ENCODE results near the gene MAPK6.

Gene MAPK6

DNA sequence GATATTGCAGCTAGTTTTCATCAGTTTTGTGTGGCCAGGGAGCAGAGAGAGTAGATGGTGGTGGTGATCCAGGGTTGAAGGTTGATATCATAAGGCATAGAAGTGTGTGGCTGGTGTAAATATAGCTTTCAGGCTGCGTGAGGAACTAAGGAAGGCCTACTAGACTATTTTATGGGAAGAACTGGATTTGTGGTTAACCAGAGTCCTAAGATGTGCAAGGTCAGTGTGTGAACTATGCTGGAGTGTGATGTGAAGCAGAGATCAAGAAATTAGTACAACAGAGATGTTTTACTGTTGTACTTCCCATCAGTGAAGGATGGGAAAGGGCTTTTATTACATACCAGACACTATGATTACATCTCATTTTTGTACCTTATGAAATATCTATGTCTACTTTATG is 41.5 kb downstream of the MAPK6 start:
- Mint-ChIP-seq H3K27me3 (no peaks in the 10 kb centered on the region), H3K4me1 (no peaks in the 10 kb centered on the region), H3K4me3 (no peak overlapping the region), H3K9me3 (no peaks in the 10 kb centered on the region), H3K27ac (ENCODE audit: low read depth) (no peak overlapping the region), H3K36me3 (ENCODE audit: insufficient read depth) (peaks cover 30% of the 10 kb centered on the region)
- no peak for DNase-seq (ENCODE audit: low spot score in 2 of 2)
- ATAC-seq (replicated peaks; ENCODE audit: extremely low read depth, poor library complexity, severe bottlenecking), result no peak

DNA sequence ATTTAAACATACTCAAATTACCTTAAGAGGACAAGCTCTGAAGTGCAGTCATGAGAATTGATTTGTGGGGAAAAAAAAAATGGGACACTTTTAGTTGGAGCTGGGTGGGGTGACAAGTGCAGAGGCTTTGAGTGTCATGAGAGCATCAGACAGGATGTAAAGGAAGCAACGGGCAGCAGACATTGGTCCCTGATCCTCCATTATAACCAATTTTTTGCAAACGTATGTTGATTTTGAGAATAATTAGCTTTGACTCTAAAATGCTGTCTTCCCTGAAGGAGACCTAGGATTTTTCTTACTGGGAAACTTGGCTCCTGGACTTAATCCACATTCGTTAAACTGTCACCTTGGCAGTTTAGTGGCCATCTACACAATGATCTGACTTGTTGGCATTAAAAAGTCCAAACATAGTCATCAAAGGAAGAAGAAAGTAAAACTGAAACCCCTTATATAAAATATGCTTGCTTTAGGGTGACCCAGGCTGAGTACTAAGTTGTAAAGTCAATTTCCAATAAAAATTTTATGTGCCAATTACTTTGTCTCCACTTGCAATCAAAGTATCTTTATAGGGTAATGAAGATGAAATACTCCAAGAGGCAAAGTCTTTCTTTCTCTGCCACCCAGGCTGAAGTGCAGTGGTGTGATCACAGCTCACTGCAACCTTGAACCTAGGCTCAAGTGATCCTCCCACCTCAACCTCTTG is 48.0 kb downstream of the MAPK6 start:
- H3K27ac Mint-ChIP-seq (ENCODE audit: low read depth), result no peak overlapping the region
- no peaks in the 10 kb centered on the region for H3K9me3 Mint-ChIP-seq
- H3K27me3 Mint-ChIP-seq, result no peaks in the 10 kb centered on the region
- no peak for ATAC-seq (replicated peaks; ENCODE audit: extremely low read depth, poor library complexity, severe bottlenecking)
- peaks cover 10% of the 10 kb centered on the region for H3K4me1 Mint-ChIP-seq
- no peak overlapping the region for H3K4me3 Mint-ChIP-seq
- H3K36me3 Mint-ChIP-seq (ENCODE audit: insufficient read depth), result peaks cover 15% of the 10 kb centered on the region
- DNase-seq (ENCODE audit: low spot score in 2 of 2), result no peak

DNA sequence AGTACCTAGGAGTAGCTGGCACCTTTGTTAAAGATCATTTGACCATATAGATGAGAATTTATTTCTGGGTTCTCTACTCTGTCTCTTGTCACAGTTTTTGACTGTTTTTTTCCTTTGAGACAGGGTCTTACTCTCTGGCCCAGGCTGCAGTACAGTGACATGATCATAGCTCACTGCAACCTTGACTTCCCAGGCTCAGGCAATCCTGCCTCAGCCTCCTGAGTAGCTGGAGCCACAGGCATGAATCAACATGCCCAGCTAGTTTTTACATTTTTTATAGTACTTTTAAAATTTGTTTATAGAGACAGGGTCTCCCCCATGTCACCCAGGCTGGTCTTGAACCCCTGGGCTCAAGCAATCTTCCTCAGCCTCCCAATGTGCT is 48.5 kb downstream of the MAPK6 start:
- Mint-ChIP-seq H3K27ac (ENCODE audit: low read depth) (peak overlapping the region; percentile 71), H3K27me3 (no peaks in the 10 kb centered on the region), H3K36me3 (ENCODE audit: insufficient read depth) (peaks cover 12% of the 10 kb centered on the region), H3K4me3 (no peak overlapping the region), H3K9me3 (no peaks in the 10 kb centered on the region), H3K4me1 (peaks cover 10% of the 10 kb centered on the region)
- ATAC-seq (replicated peaks; ENCODE audit: extremely low read depth, poor library complexity, severe bottlenecking), result no peak
- DNase-seq (ENCODE audit: low spot score in 2 of 2), result no peak

DNA sequence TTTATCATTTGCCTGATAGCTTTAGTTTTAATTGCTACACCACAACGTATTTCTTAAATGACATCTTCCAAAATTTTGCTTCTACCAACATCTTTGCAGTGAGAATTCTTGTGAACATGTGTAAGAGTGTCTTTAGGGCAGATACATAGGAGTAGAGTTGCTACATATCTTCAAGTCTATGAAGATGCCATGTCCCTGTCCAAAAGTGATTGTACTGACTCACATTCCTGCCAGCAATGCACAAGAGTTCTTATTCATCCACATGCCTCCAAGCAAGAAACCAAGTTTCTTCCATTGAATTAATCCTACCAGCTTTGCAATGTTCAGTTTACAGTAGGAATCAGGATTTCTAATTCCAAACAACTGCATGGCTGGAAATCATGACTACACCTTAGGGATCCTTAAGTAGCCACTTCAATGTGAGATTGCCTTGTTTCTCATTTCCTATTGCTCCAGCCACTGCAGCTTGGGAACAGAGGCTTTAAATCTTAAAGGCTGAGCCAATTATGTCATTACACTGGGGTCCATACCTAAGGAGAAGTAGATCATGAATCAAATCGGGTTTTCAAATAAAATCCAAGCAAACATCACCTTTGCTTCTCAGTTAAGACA is 49.1 kb downstream of the MAPK6 start:
- Mint-ChIP-seq H3K27me3 (no peaks in the 10 kb centered on the region), H3K36me3 (ENCODE audit: insufficient read depth) (peaks cover 9% of the 10 kb centered on the region), H3K4me3 (no peak overlapping the region), H3K4me1 (peaks cover 10% of the 10 kb centered on the region), H3K27ac (ENCODE audit: low read depth) (peak overlapping the region; percentile 71), H3K9me3 (no peaks in the 10 kb centered on the region)
- ATAC-seq (replicated peaks; ENCODE audit: extremely low read depth, poor library complexity, severe bottlenecking) (no peak), DNase-seq (ENCODE audit: low spot score in 2 of 2) (no peak)

DNA sequence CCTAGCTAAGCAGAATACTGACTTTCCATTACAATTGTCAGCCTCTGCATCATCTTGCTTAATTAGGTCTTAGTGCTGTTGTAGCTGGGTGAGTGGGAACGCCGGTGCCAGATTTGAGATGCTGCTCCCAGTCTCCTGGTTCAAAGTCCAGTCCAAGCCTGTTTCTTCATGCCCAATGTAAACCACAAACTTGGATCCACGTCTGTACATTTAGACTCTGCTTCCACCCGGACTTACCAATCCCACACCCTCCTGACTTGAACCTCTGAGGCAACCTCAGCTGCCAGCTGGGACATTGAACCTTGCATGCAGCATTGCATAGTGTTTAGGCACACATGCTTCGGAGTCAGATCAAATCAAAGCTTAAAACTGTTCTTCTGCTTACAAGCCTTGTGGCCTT is 50.5 kb downstream of the MAPK6 start:
- Mint-ChIP-seq H3K27ac (ENCODE audit: low read depth) (no peak overlapping the region), H3K9me3 (no peaks in the 10 kb centered on the region), H3K4me3 (no peak overlapping the region), H3K36me3 (ENCODE audit: insufficient read depth) (peaks cover 3% of the 10 kb centered on the region), H3K27me3 (no peaks in the 10 kb centered on the region), H3K4me1 (peaks cover 10% of the 10 kb centered on the region)
- ATAC-seq (replicated peaks; ENCODE audit: extremely low read depth, poor library complexity, severe bottlenecking) (no peak), DNase-seq (ENCODE audit: low spot score in 2 of 2) (no peak)

DNA sequence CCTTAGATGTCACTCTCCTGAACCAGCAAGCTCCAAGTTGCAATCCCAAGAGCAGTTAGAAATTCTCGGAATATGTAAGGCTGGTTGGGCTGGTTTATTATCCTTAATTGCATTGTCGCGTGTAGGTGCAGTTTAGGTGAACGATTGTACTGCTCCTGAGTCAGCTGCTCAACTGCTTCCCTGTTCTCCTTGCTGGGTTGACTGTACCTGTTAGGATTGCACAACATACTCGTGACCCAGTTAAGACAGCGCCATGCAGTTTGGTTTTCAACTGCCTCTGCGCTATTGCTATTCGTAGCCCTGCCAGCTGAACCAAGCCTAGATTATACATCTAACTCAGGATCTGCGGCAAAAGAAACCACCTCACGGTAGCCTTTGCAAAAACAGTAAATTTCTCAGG is 52.6 kb downstream of the MAPK6 start:
- H3K27me3 Mint-ChIP-seq, result no peaks in the 10 kb centered on the region
- H3K9me3 Mint-ChIP-seq, result no peaks in the 10 kb centered on the region
- DNase-seq (ENCODE audit: low spot score in 2 of 2), result no peak
- peaks cover 7% of the 10 kb centered on the region for H3K4me1 Mint-ChIP-seq
- no peaks in the 10 kb centered on the region for H3K36me3 Mint-ChIP-seq (ENCODE audit: insufficient read depth)
- no peak overlapping the region for H3K4me3 Mint-ChIP-seq
- H3K27ac Mint-ChIP-seq (ENCODE audit: low read depth), result no peak overlapping the region
- no peak for ATAC-seq (replicated peaks; ENCODE audit: extremely low read depth, poor library complexity, severe bottlenecking)

DNA sequence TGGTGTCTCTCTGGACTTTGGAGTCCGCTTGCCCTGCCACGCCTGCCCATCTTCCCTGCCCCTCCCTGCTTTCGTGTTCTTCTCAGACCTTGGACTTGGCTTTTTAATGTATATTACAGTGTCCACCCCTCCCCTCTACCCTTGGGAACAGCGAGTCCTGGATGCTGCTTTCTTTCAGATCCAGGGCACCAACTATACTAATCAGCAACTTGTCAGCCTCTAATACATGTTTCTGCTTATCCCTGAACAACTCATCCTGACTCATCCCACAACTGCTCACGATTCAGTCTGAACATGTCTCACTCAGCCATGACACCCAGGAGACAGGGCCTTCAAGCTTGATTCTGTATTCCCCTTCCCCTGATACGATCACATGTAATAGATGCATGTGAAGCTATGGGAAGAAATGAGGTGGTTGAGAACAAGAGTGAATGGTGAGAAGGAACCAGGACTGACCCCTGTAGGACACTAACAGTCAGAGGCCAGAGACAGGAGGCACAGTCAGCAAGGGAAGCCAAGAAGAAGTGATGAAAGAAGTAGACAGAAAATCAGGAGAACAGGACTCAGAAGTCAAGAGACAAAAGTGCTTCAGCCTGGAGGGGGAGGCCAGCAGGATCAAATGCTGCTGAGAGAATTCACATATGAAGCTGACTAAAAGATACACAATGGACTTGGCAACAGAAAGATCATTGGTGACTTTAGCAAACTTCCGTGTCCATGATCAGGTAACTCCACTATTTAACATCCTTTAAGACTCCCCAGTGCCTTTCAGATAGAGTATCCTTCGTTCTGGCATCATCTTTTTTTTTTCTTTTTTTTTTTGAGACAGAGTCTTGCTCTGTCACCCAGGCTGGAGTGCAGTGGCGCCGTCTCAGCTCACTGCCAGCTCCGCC is 58.1 kb downstream of the MAPK6 start:
- Mint-ChIP-seq H3K4me3 (no peak overlapping the region), H3K9me3 (no peaks in the 10 kb centered on the region), H3K27me3 (peaks cover 7% of the 10 kb centered on the region), H3K27ac (ENCODE audit: low read depth) (no peak overlapping the region), H3K4me1 (peaks cover 16% of the 10 kb centered on the region), H3K36me3 (ENCODE audit: insufficient read depth) (no peaks in the 10 kb centered on the region)
- ATAC-seq (replicated peaks; ENCODE audit: extremely low read depth, poor library complexity, severe bottlenecking), result no peak
- no peak for DNase-seq (ENCODE audit: low spot score in 2 of 2)

DNA sequence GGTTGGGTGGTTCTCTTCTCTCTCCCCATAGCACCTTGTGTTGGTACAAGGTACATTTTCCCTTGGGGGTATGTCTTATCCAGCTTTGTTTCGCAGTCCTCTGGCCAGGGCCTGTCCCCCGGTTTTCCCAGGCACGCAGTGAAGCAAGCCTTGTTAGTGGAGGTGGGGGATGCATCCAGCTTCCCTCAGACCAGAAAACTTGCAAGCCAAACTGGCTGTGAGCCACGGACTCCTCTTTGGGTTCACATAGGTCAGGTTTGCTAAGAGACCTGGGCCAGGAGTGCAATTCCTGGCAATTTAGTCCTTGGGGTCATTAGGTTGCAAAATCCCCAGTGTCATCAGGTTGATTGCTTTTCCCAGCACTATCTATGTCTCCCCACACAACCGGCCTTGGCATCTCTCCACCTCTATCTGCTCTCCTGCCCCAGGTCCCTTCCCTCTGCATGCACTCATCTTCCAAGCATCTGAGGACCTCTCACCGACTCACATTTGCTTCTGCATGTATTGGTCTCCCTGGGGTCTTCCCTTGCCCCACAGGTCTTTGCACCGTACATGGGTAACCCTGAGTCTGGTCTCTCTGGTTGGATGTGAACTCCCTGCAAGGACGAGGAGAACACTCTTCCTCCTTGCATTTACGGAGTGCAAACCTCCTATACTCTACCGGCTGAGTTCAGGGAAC is 59.3 kb downstream of the MAPK6 start:
- peaks cover 7% of the 10 kb centered on the region for H3K27me3 Mint-ChIP-seq
- peaks cover 28% of the 10 kb centered on the region for H3K4me1 Mint-ChIP-seq
- no peak overlapping the region for H3K4me3 Mint-ChIP-seq
- no peaks in the 10 kb centered on the region for H3K9me3 Mint-ChIP-seq
- DNase-seq (ENCODE audit: low spot score in 2 of 2), result no peak
- peak overlapping the region; percentile 45 for H3K27ac Mint-ChIP-seq (ENCODE audit: low read depth)
- ATAC-seq (replicated peaks; ENCODE audit: extremely low read depth, poor library complexity, severe bottlenecking), result no peak
- H3K36me3 Mint-ChIP-seq (ENCODE audit: insufficient read depth), result no peaks in the 10 kb centered on the region

DNA sequence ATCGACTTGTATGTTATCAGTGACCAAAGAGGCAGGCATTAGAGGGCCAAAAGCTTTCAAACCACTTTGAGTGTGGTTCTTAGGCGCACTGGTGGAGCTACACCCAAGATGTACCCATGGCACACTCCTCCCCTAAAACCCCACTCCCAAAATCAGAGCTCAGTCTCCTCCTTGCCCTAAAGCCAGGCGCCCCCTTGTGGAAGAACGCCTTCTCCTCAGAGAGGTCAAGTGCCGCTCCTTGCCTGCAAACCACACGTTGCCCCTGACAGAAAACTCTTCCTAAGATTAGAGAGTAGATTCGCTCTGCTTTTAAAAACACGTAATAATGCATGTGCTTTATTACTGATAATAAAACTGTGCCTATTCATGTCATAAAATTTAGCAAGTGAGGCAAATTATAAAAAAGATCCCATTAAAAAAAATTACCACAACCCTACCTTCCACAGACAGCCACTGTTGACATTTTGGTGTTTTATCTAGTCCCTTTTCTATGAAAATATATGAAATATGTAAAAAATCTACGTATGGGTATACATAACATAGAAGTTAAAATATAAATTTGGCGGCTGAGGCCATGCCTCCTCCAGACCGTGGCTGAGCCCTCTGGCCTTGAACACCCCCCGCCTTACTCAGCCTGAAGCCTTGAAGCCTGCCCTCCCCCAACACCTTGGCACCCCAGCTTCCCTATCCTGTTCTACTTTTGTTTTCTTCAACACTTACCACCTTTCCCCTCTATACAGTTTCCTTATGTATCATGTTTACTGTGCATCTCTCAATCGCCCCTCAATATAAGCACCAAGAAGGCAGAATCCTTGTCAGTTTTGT is 60.1 kb downstream of the MAPK6 start:
- no peak for ATAC-seq (replicated peaks; ENCODE audit: extremely low read depth, poor library complexity, severe bottlenecking)
- peak; percentile 58 to 72 for DNase-seq (ENCODE audit: low spot score in 2 of 2)
- Mint-ChIP-seq H3K27me3 (peaks cover 7% of the 10 kb centered on the region), H3K9me3 (no peaks in the 10 kb centered on the region), H3K27ac (ENCODE audit: low read depth) (peak overlapping the region; percentile 45), H3K36me3 (ENCODE audit: insufficient read depth) (no peaks in the 10 kb centered on the region), H3K4me1 (peaks cover 33% of the 10 kb centered on the region), H3K4me3 (no peak overlapping the region)

DNA sequence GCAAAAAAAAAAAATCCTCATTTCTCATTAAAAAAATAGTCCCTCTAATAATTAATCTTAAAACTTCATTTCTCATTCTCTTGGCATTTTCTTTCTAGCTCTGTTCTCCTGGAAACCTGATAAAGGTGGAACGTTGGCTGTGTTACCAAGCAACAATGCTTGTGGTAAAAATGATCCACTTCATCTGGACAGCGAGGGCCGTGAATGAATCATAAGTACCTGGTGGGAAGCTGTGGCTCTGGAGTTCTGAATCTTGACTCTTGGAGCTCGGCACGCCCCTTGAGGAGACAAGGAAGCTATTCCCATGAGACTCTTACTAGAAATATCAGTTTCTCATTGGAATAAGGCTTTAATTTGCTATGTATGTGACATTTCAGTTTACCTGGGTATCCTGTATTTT is 61.0 kb downstream of the MAPK6 start:
- DNase-seq (ENCODE audit: low spot score in 2 of 2), result no peak
- Mint-ChIP-seq H3K27me3 (peaks cover 7% of the 10 kb centered on the region), H3K4me3 (no peak overlapping the region), H3K4me1 (peaks cover 33% of the 10 kb centered on the region), H3K27ac (ENCODE audit: low read depth) (no peak overlapping the region), H3K36me3 (ENCODE audit: insufficient read depth) (no peaks in the 10 kb centered on the region), H3K9me3 (no peaks in the 10 kb centered on the region)
- ATAC-seq (replicated peaks; ENCODE audit: extremely low read depth, poor library complexity, severe bottlenecking), result no peak

DNA sequence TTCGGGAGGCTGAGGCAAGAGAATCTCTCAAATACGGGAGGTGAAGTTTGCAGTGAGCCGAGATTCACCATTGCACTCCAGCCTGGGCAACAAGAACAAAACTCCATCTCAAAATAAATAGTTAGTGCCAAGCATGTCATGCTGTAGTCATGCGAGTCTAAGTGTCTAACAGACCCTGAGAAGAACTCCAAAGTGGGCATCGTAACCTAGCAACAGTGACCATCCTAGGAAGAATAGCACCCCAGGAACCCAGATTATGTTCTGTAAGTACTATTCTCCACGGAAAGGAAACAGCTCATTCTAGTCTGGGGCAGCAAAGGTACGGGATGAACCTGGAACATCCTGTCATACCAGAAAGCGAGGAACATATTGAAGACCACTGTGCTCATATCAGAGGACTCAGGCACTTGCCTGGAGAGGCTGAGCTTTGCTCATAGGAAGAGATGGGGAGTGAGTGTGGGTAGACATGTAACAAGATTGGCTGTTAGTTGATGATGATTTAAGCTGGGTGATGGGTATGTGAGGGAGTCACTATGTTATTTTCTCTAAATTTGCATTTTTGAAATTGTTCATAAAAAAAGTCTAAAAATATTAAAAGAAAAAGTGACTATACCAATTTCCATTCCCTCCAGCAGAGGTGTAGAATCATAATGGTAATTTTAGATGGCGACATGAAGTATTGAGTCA is 61.8 kb downstream of the MAPK6 start:
- Mint-ChIP-seq H3K27me3 (peaks cover 7% of the 10 kb centered on the region), H3K36me3 (ENCODE audit: insufficient read depth) (no peaks in the 10 kb centered on the region), H3K9me3 (no peaks in the 10 kb centered on the region), H3K4me1 (peaks cover 33% of the 10 kb centered on the region), H3K4me3 (no peak overlapping the region), H3K27ac (ENCODE audit: low read depth) (no peak overlapping the region)
- DNase-seq (ENCODE audit: low spot score in 2 of 2) (no peak), ATAC-seq (replicated peaks; ENCODE audit: extremely low read depth, poor library complexity, severe bottlenecking) (no peak)
